Right atrium auricular region (tissue), 2 donors: ENCODE data around the gene CADM1. TPM values are rescaled to one million over a fixed set of nuclear protein-coding genes. Genes with fewer than 3 reads are reported as not detected.

Experiments used
- DNase-seq: peaks from one replicate; pipeline ENCODE4 v3.0.0-alpha.2; 2019; ENCODE audit warnings: low spot score
- H3K27ac ChIP-seq, 2 donors: fragments of 200-600 bp; sonication (generic); 1 replicate in 1 of 2; 2 replicates in 1 of 2; pipeline ENCODE4 v1.5.1; 2016 to 2019
- H3K27me3 ChIP-seq, 2 donors: fragments of 200-600 bp; sonication (generic); one replicate each; pipeline versions ENCODE4 v1.5.1 to v1.6.0; 2017 to 2019
- H3K36me3 ChIP-seq: fragments of 200-600 bp; sonication (generic); one replicate; pipeline ENCODE4 v1.5.1; 2016
- H3K4me1 ChIP-seq, 2 donors: fragments of 200-600 bp; sonication (generic); one replicate each; pipeline versions ENCODE4 v1.5.1 to v1.6.0; 2017 to 2019
- H3K4me3 ChIP-seq, 2 donors: fragments of 200-600 bp; sonication (generic); 1 replicate in 1 of 2; 2 replicates in 1 of 2; pipeline ENCODE4 v1.5.1; 2017 to 2019; ENCODE audit warnings: mild to moderate bottlenecking in 1 of 2, moderate library complexity in 1 of 2
- H3K9me3 ChIP-seq, 2 donors: fragments of 200-600 bp; sonication (generic); one replicate each; pipeline ENCODE4 v1.5.1; 2019
- total RNA-seq, 2 donors: library from RNA; depleted of rRNA; stranded (reverse); fragments of >200 nt; gene quantifications; one replicate each; pipeline ENCODE4 v1.1.0, GENCODE V29; 2016
- TF ChIP-seq, protein P1 (sequence below), 2 donors: fragments of 200-600 bp; sonication (generic); IDR thresholded peaks; one replicate each; pipeline ENCODE4 v1.5.1; 2019; ENCODE audit warnings: antibody characterized with exemption in 2 of 2

CADM1 gene
- total RNA-seq, 2 donors from 2014 or later, result 19.8 to 33.9 TPM

GRCh38 chr11:115144014-115144413, 360.2 kb downstream of the CADM1 start:
- TF ChIP-seq, protein P1, sequence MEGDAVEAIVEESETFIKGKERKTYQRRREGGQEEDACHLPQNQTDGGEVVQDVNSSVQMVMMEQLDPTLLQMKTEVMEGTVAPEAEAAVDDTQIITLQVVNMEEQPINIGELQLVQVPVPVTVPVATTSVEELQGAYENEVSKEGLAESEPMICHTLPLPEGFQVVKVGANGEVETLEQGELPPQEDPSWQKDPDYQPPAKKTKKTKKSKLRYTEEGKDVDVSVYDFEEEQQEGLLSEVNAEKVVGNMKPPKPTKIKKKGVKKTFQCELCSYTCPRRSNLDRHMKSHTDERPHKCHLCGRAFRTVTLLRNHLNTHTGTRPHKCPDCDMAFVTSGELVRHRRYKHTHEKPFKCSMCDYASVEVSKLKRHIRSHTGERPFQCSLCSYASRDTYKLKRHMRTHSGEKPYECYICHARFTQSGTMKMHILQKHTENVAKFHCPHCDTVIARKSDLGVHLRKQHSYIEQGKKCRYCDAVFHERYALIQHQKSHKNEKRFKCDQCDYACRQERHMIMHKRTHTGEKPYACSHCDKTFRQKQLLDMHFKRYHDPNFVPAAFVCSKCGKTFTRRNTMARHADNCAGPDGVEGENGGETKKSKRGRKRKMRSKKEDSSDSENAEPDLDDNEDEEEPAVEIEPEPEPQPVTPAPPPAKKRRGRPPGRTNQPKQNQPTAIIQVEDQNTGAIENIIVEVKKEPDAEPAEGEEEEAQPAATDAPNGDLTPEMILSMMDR (IDR thresholded peaks at IDR 0.05), result no peak
- Histone ChIP-seq H3K9me3 (no peaks in the 10 kb centered on the region), H3K27me3 (no peaks in the 10 kb centered on the region), H3K4me1 (no peaks in the 10 kb centered on the region), H3K36me3 (no peaks in the 10 kb centered on the region), H3K27ac (no peak overlapping the region), H3K4me3 (no peak overlapping the region)
- DNase-seq, result no peak

GRCh38 chr11:115141231-115142114, 362.7 kb downstream of the CADM1 start:
- TF ChIP-seq, protein P1 (IDR thresholded peaks at IDR 0.05), result no peak
- Histone ChIP-seq H3K36me3 (no peaks in the 10 kb centered on the region), H3K4me3 (no peak overlapping the region), H3K9me3 (no peaks in the 10 kb centered on the region), H3K27ac (no peak overlapping the region), H3K4me1 (no peaks in the 10 kb centered on the region), H3K27me3 (no peaks in the 10 kb centered on the region)
- DNase-seq, result no peak

DNA sequence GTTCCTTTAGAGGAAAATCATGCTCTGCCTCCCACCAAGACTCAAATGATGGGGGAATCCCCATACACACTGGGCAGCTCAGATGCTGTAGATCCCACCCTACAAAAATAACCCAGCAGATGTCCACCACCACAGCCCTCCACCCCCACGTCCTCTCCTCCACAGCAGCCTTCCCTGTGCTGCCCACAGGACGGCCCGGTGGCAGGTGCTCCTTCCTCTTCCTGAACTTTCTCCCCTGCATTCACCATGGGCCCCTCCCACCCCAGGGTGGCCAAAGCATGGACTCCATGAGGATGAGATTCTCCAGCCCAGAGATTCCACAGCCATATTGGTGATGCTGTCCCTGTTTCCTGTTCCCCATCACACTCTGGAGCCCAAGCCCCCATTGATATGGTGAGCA, 368.3 kb downstream of the CADM1 start:
- H3K36me3 ChIP-seq, result no peaks in the 10 kb centered on the region
- H3K4me1 ChIP-seq, result no peaks in the 10 kb centered on the region
- no peaks in the 10 kb centered on the region for H3K27me3 ChIP-seq
- no peaks in the 10 kb centered on the region for H3K9me3 ChIP-seq
- no peak overlapping the region for H3K4me3 ChIP-seq
- no peak overlapping the region for H3K27ac ChIP-seq
- no peak for DNase-seq
- TF ChIP-seq, protein P1 (IDR thresholded peaks at IDR 0.05), result no peak

DNA sequence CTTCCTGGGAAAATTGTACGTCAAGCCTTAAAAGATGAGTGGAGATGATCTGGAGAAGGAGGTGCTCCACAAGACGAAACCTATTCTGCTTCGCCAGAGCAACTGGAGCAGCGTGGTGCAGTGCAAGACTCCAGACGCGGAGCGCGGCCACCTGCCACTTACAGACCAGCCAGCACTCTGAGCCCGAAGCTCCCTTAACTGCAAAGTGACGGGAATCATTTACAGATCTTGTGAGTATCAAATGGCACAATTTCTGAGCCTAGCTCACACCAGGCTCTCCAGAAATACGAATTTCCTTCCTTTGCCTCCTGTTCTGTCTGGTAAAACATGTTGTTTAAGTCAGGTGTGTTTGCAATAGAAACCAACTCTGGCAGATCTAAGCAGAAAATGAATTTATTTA, 369.3 kb downstream of the CADM1 start:
- H3K4me3 ChIP-seq, result no peak overlapping the region

GRCh38 chr11:115133475-115134209, 370.6 kb downstream of the CADM1 start:
- no peak overlapping the region for H3K4me3 ChIP-seq
- H3K9me3 ChIP-seq, result no peaks in the 10 kb centered on the region

More for the DNA sequence above, 369.3 kb downstream of the CADM1 start:
- H3K9me3 ChIP-seq, result no peaks in the 10 kb centered on the region
- H3K36me3 ChIP-seq, result no peaks in the 10 kb centered on the region
- no peaks in the 10 kb centered on the region for H3K4me1 ChIP-seq
- H3K27me3 ChIP-seq, result no peaks in the 10 kb centered on the region
- DNase-seq, result no peak
- H3K27ac ChIP-seq, result no peak overlapping the region
- TF ChIP-seq, protein P1 (IDR thresholded peaks at IDR 0.05), result no peak

More at GRCh38 chr11:115133475-115134209, 370.6 kb downstream of the CADM1 start:
- no peak overlapping the region for H3K27ac ChIP-seq
- H3K4me1 ChIP-seq, result no peaks in the 10 kb centered on the region
- H3K36me3 ChIP-seq, result no peaks in the 10 kb centered on the region
- no peaks in the 10 kb centered on the region for H3K27me3 ChIP-seq
- TF ChIP-seq, protein P1 (IDR thresholded peaks at IDR 0.05), result no peak
- DNase-seq, result no peak
